GM12878 (cell line): Measurements from ENCODE around the gene UBXN10. TPM values are rescaled to one million over a fixed set of nuclear protein-coding genes. Genes with fewer than 3 reads are reported as not detected.

ENCODE experiments used
- ATAC-seq: fragments of 200-7000 bp; cut with Tn5 transposase; 3 replicates; pipeline ENCODE4 v1.9.1; 2020; ENCODE audit warnings: mild to moderate bottlenecking, moderate library complexity
- BruUV-seq: library from RNA; stranded (reverse); fragments of 400-500 nt; replicated peaks from 2 replicates; lab custom pipeline; 2021; lab: Mats Ljungman, UMichigan
- CTCF ChIA-PET: fragments of 300-600 bp; sonication (Branson Sonifier 250); formaldehyde crosslinking; extraction: SDS; loops from one replicate; lab custom pipeline; 2021; ENCODE audit warnings: inconsistent platforms; lab: Yijun Ruan, JAX
- POLR2A ChIA-PET: fragments of 350-600 bp; formaldehyde crosslinking; extraction: SDS; loops from one replicate; lab custom pipeline; 2021; ENCODE audit warnings: inconsistent platforms; lab: Charles Lee
- RAD21 ChIA-PET: fragments of 300-600 bp; sonication (Branson Sonifier 250); formaldehyde crosslinking; loops from one replicate; lab custom pipeline; 2023; ENCODE audit warnings: antibody characterized with exemption; ENCODE audit not compliant: unreplicated experiment; lab: Charles Lee
- SMC1A ChIA-PET: fragments of 300-600 bp; sonication (Branson Sonifier 250); formaldehyde crosslinking; loops from one replicate; lab custom pipeline; 2023; ENCODE audit not compliant: unreplicated experiment, uncharacterized antibody; lab: Charles Lee
- DNase-seq: peaks from one replicate; pipeline ENCODE4 v3.0.0-alpha.2; 2011; ENCODE audit warnings: low read depth, low spot score
- FAIRE-seq: peaks from 3 replicates; lab custom pipeline; 2011; peaks lifted over from hg19 to GRCh38; lab: Jason Lieb, UNC
- H2AFZ ChIP-seq: 2 replicates; pipeline ENCODE4 v1.6.0; 2011; ENCODE audit warnings: low read depth, low read length, control low read depth; ENCODE audit not compliant: control insufficient read depth
- H3K27ac ChIP-seq: 2 replicates; pipeline ENCODE4 v1.5.1; 2011; ENCODE audit warnings: control low read depth; ENCODE audit not compliant: control insufficient read depth, insufficient read depth
- H3K27me3 ChIP-seq, 2 experiments: replicated peaks in 1 of 2; 2 replicates each; pipeline versions ENCODE4 v1.6.0 to v1.6.1; 2011; ENCODE audit warnings: low read length in 1 of 2; ENCODE audit not compliant: control insufficient read depth in 2 of 2, insufficient read depth in 2 of 2
- H3K36me3 ChIP-seq, 2 experiments: 2 replicates each; pipeline ENCODE4 v1.5.1; 2011; ENCODE audit warnings: low read length in 1 of 2; ENCODE audit not compliant: control insufficient read depth in 2 of 2, insufficient read depth in 2 of 2
- H3K4me1 ChIP-seq: 2 replicates; pipeline ENCODE4 v1.6.1; 2011; ENCODE audit warnings: mild to moderate bottlenecking, low read length, moderate library complexity, mixed read lengths; ENCODE audit not compliant: control insufficient read depth, insufficient read depth
- H3K4me2 ChIP-seq: 2 replicates; pipeline ENCODE4 v1.6.0; 2011; ENCODE audit warnings: control low read depth; ENCODE audit not compliant: control insufficient read depth, insufficient read depth
- H3K4me3 ChIP-seq: fragments of 200-600 bp; sonication (generic); 2 replicates; pipeline ENCODE4 v1.5.1; 2016
- H3K79me2 ChIP-seq: 2 replicates; pipeline ENCODE4 v1.6.0; 2011; ENCODE audit warnings: low read length; ENCODE audit not compliant: control insufficient read depth, insufficient read depth
- H3K9ac ChIP-seq: 2 replicates; pipeline ENCODE4 v1.8.0; 2011; ENCODE audit warnings: low read length, control low read depth, mixed read lengths; ENCODE audit not compliant: control insufficient read depth, insufficient read depth
- H3K9me3 ChIP-seq: replicated peaks from 3 replicates; pipeline ENCODE4 v1.5.1; 2011; ENCODE audit warnings: mild to moderate bottlenecking, low read length; ENCODE audit not compliant: control insufficient read depth, insufficient read depth
- H4K20me1 ChIP-seq: 2 replicates; pipeline ENCODE4 v1.6.0; 2011; ENCODE audit not compliant: control insufficient read depth, insufficient read depth
- ATF7 ChIP-seq: fragments of 450-650 bp; IDR thresholded peaks from 2 replicates; pipeline ENCODE4 v1.6.1; 2016; ENCODE audit warnings: low read depth, mild to moderate bottlenecking
- BCLAF1 ChIP-seq: fragments of 450-650 bp; IDR thresholded peaks from 2 replicates; pipeline ENCODE4 v1.6.1; 2017; ENCODE audit warnings: antibody characterized with exemption, mild to moderate bottlenecking, moderate library complexity
- BHLHE40 ChIP-seq, 2 experiments: fragments of 450-650 bp in 1 of 2; IDR thresholded peaks; 2 replicates each; pipeline ENCODE4 v1.6.1; 2011 to 2017; ENCODE audit warnings: low read depth in 2 of 2, borderline replicate concordance in 1 of 2, improper control_type of control experiment in 1 of 2, low read length in 1 of 2, mild to moderate bottlenecking in 1 of 2
- CREM ChIP-seq: IDR thresholded peaks from 2 replicates; pipeline ENCODE4 v1.6.1; 2014; ENCODE audit warnings: antibody characterized with exemption, low read depth
- EP300 ChIP-seq, 2 experiments: fragments of 150-350 bp in 1 of 2; IDR thresholded peaks; 2 replicates each; pipeline ENCODE4 v1.6.1; 2011 to 2012; ENCODE audit warnings: low read depth in 2 of 2, low read length in 2 of 2, borderline replicate concordance in 1 of 2, improper control_type of control experiment in 1 of 2, inconsistent platforms in 1 of 2; ENCODE audit not compliant: control insufficient read depth in 1 of 2
- GABPA ChIP-seq: IDR thresholded peaks from 2 replicates; pipeline ENCODE4 v1.6.1; 2014; ENCODE audit warnings: antibody characterized with exemption, low read depth, mild to moderate bottlenecking, inconsistent platforms
- MEF2A ChIP-seq: IDR thresholded peaks from 2 replicates; pipeline ENCODE4 v1.6.1; 2011; ENCODE audit warnings: low read depth, mild to moderate bottlenecking, low read length, moderate library complexity; ENCODE audit not compliant: insufficient read depth
- NFXL1 ChIP-seq: fragments of 450-650 bp; IDR thresholded peaks from 2 replicates; pipeline ENCODE4 v1.6.1; 2017; ENCODE audit warnings: antibody characterized with exemption, mild to moderate bottlenecking, borderline replicate concordance
- NR2C1 ChIP-seq: fragments of 450-650 bp; IDR thresholded peaks from 2 replicates; pipeline ENCODE4 v1.6.1; 2017; ENCODE audit warnings: antibody characterized with exemption, mild to moderate bottlenecking, moderate library complexity
- RBBP5 ChIP-seq: fragments of 200-600 bp; sonication (generic); conservative IDR thresholded peaks from 2 replicates; pipeline ENCODE4 v1.6.1; 2016
- RELA ChIP-seq: fragments of 450-650 bp; IDR thresholded peaks from 2 replicates; pipeline ENCODE4 v1.8.0; 2014; ENCODE audit warnings: borderline replicate concordance; ENCODE audit not compliant: partially characterized antibody
- SIX5 ChIP-seq: IDR thresholded peaks from 2 replicates; pipeline ENCODE4 v1.6.1; 2011; ENCODE audit warnings: mild to moderate bottlenecking, low read depth, low read length, moderate library complexity; ENCODE audit not compliant: severe bottlenecking
- TARDBP ChIP-seq: IDR thresholded peaks from 2 replicates; pipeline ENCODE4 v1.6.1; 2016; ENCODE audit warnings: borderline replicate concordance
- USF2 ChIP-seq: IDR thresholded peaks from 2 replicates; pipeline ENCODE4 v1.6.1; 2011; ENCODE audit warnings: low read depth, low read length, improper control_type of control experiment, borderline replicate concordance
- YY1 ChIP-seq: IDR thresholded peaks from 2 replicates; pipeline ENCODE4 v1.6.1; 2011; ENCODE audit warnings: low read depth, mild to moderate bottlenecking, low read length
- ZBED1 ChIP-seq: IDR thresholded peaks from 2 replicates; pipeline ENCODE4 v1.6.1; 2016; ENCODE audit warnings: borderline replicate concordance
- ZBTB33 ChIP-seq: fragments of 450-650 bp; IDR thresholded peaks from 2 replicates; pipeline ENCODE4 v1.6.1; 2017; ENCODE audit warnings: mild to moderate bottlenecking
- ZNF384 ChIP-seq: IDR thresholded peaks from 2 replicates; pipeline ENCODE4 v1.6.1; 2012; ENCODE audit warnings: low read depth, mild to moderate bottlenecking, low read length, improper control_type of control experiment, borderline replicate concordance
- WGBS: methylation state at CpG from one replicate; pipeline ENCODE4 v1.1.6; 2016; ENCODE audit warnings: low lambda C conversion rate; ENCODE audit not compliant: insufficient replicate concordance, insufficient coverage; ENCODE audit errors: missing lambda C conversion rate; 5-methylcytosine and 5-hydroxymethylcytosine counted together
- in situ Hi-C: fragments of 300-500 bp; cut with MboI; formaldehyde crosslinking; loops from 9 replicates; pipeline ENCODE4 v1.14.3; 2018; ENCODE audit warnings: mixed read lengths
- intact Hi-C: fragments of 100-400 bp; cut with micrococcal nuclease; formaldehyde crosslinking; loops from one replicate; pipeline ENCODE4 v1.14.2; 2022; ENCODE audit not compliant: unreplicated experiment
- polyA plus RNA-seq, 11 experiments: library from polyadenylated mRNA; depleted of rRNA in 4 of 11; unstranded in 6 of 11; stranded (reverse) in 5 of 11; fragments of >200 nt; fragmentation: Nextera tagmentation in 4 of 11; fragmentation: Illumina TruSeq in 1 of 11; extraction: Ambion mirVana in 4 of 11; extraction: Trizol in 1 of 11; gene quantifications; 1 replicate in 1 of 11; 2 replicates in 10 of 11; pipeline versions ENCODE4 v1.2.1 to v1.2.3, GENCODE V29; 2011 to 2016; ENCODE audit warnings: inconsistent platforms in 2 of 11, missing spikeins in 2 of 11, low read depth in 1 of 11
- total RNA-seq, 4 experiments: library from RNA; depleted of rRNA in 3 of 4; stranded (reverse); fragments of >200 nt in 3 of 4; fragmentation: Illumina TruSeq in 1 of 4; extraction: Trizol in 1 of 4; gene quantifications; 2 replicates each; pipeline versions ENCODE4 v1.2.1 to v1.2.3, GENCODE V29; 2013 to 2021

Gene UBXN10
- total and polyA plus RNA-seq, 10 of the 15 experiments (the other 5 are each of a cell fraction or from before 2014, with no cell fraction given), result 0.03 to 0.15 (median 0.06) TPM; not detected in 7

GRCh38 chr1:20212085-20212684 is 26.3 kb downstream of the UBXN10 start:
- TF ChIP-seq USF2 (no peak), BHLHE40 (IDR thresholded peaks at IDR 0.05; ENCODE audit: borderline replicate concordance in 1 of 2, low read depth in 2 of 2, low read length in 1 of 2) (no peak), CREM (no peak), ZBED1 (no peak), ZNF384 (no peak), EP300 (IDR thresholded peaks at IDR 0.05; ENCODE audit: borderline replicate concordance in 1 of 2, control insufficient read depth in 1 of 2, low read depth in 2 of 2, low read length in 2 of 2) (no peak), RELA (no peak), MEF2A (no peak), ATF7 (no peak), YY1 (no peak), BCLAF1 (no peak), NR2C1 (no peak), TARDBP (no peak), SIX5 (no peak), RBBP5 (no peak), GABPA (no peak), ZBTB33 (no peak), NFXL1 (no peak)
- Histone ChIP-seq H3K4me1 (no peaks in the 10 kb centered on the region; the same call in 1 of the 2 replicates), H3K79me2 (no peaks in the 10 kb centered on the region), H2AFZ (no peak overlapping the region), H3K4me2 (no peak overlapping the region; the same call in 1 of the 2 replicates), H3K36me3 (no peaks in the 10 kb centered on the region), H3K4me3 (no peak overlapping the region), H3K9ac (no peak overlapping the region), H3K9me3 (peaks cover 2% of the 10 kb centered on the region; the same call in 1 of the 3 replicates), H4K20me1 (no peaks in the 10 kb centered on the region), H3K27ac (no peak overlapping the region), H3K27me3 (peaks cover 3 to 10% of the 10 kb centered on the region in 2 experiments; a peak in 2 of 4 replicates)
- intact Hi-C loops (loop anchor here (5.0 to 10.0 kb wide), 3 partner anchors 143 to 423 kb away; partner anchors contain the start of gene PINK1), in situ Hi-C loops (loop anchor here (5.0 kb wide), 1 partner anchor 280 kb away; no protein-coding TSS in a partner anchor)
- FAIRE-seq (no peak), ATAC-seq (no peak), DNase-seq (no peak)
- CTCF ChIA-PET, result interaction anchor here (0.8 to 2.6 kb wide), 23 partner anchors 10 to 327 kb away, joined by 3 to 39 read pairs (median 4); partner anchors contain the start of gene PLA2G2C
- 37% methylated on average over 11 of the region's 11 CpGs for WGBS
- no TSS peak for BruUV-seq
- POLR2A ChIA-PET, result interaction anchor here (0.6 kb wide), 3 partner anchors 45 to 465 kb away, joined by 3 to 5 read pairs (median 3); no protein-coding TSS in a partner anchor
- RAD21 ChIA-PET, result interaction anchor here (0.7 to 2.0 kb wide), 5 partner anchors 217 to 330 kb away, joined by 3 to 14 read pairs (median 4); partner anchors contain the start of gene OTUD3
- SMC1A ChIA-PET, result interaction anchor here (1.0 to 1.4 kb wide), 3 partner anchors 109 to 224 kb away, joined by 3 to 6 read pairs (median 4); no protein-coding TSS in a partner anchor
